Measurements from ENCODE around the gene ATG7. TPM values are rescaled to one million over a fixed set of nuclear protein-coding genes. Genes with fewer than 3 reads are reported as not detected.

ATG7 gene
- total RNA-seq: 100 to 1,000 TPM in 2 of 4 donors, 10 to 100 TPM in 2; 54.8 to 126 (median 100) TPM

GRCh38 chr3:11271986-11272904 lies at the start of gene ATG7:
TSS of gene ATG7 (plus strand) at chr3:11272397. CDS start at chr3:11298696, 26,299 bp downstream.
- H3K27ac ChIP-seq: peak within 1 kb of the TSS; percentile 75 to 77
- peak; percentile 97 for DNase-seq
- H3K4me1 ChIP-seq: peaks cover 0 to 7% of the 10 kb centered on the region in 2 donors
- peak within 1 kb of the TSS; percentile 57 to 71 for H3K4me3 ChIP-seq
- intact Hi-C loops (cut with DNase I; ENCODE audit: low total_unique reads): no loop called here
- no peaks in the 10 kb centered on the region for H3K9me3 ChIP-seq
- no peaks in the 10 kb centered on the region for H3K27me3 ChIP-seq
- peak; percentile 83 to 87 for TF ChIP-seq POLR2A (IDR thresholded peaks at IDR 0.05)
- TF ChIP-seq CTCF (IDR thresholded peaks at IDR 0.05): peak in 2 of 4 experiments; percentile 50 to 53
- H3K36me3 ChIP-seq: no peaks in the 10 kb centered on the region

- H3K27me3 ChIP-seq: no peaks in the 10 kb centered on the region
- H3K36me3 ChIP-seq: no peaks in the 10 kb centered on the region
- H3K4me3 ChIP-seq: no peak overlapping the region
- H3K27ac ChIP-seq: no peak overlapping the region
- no peaks in the 10 kb centered on the region for H3K4me1 ChIP-seq
- intact Hi-C loops (cut with DNase I; ENCODE audit: low total_unique reads): no loop called here
- H3K9me3 ChIP-seq: no peaks in the 10 kb centered on the region
- TF ChIP-seq CTCF (IDR thresholded peaks at IDR 0.05) (no peak), POLR2A (IDR thresholded peaks at IDR 0.05) (no peak)
- no peak for DNase-seq
These were observed 48.2 kb upstream of the ATG7 start for GRCh38 chr3:11224010-11224409.

GRCh38 chr3:11224870-11225229 lies 47.3 kb upstream of the ATG7 start:
- H3K4me1 ChIP-seq: no peaks in the 10 kb centered on the region
- no peaks in the 10 kb centered on the region for H3K9me3 ChIP-seq
- TF ChIP-seq CTCF (IDR thresholded peaks at IDR 0.05) (no peak), POLR2A (IDR thresholded peaks at IDR 0.05) (no peak)
- intact Hi-C loops (cut with DNase I; ENCODE audit: low total_unique reads): no loop called here
- H3K4me3 ChIP-seq: no peak overlapping the region
- no peaks in the 10 kb centered on the region for H3K36me3 ChIP-seq
- no peak for DNase-seq
- H3K27me3 ChIP-seq: no peaks in the 10 kb centered on the region
- peak overlapping the region; percentile 52 to 73 for H3K27ac ChIP-seq

GRCh38 chr3:11226042-11226370 lies 46.2 kb upstream of the ATG7 start:
- Histone ChIP-seq H3K4me3 (no peak overlapping the region), H3K4me1 (no peaks in the 10 kb centered on the region)
- intact Hi-C loops (cut with DNase I; ENCODE audit: low total_unique reads): no loop called here

More at GRCh38 chr3:11226042-11226370, 46.2 kb upstream of the ATG7 start:
- no peaks in the 10 kb centered on the region for H3K36me3 ChIP-seq
- no peak for TF ChIP-seq CTCF (IDR thresholded peaks at IDR 0.05)
- no peak for TF ChIP-seq POLR2A (IDR thresholded peaks at IDR 0.05)
- no peaks in the 10 kb centered on the region for H3K27me3 ChIP-seq
- no peaks in the 10 kb centered on the region for H3K9me3 ChIP-seq
- peak overlapping the region; percentile 52 to 73 for H3K27ac ChIP-seq
- DNase-seq: no peak

Data from uterus (tissue), 4 donors.